HG02870 (cell line): ENCODE results near the gene RAPH1.
"Not testable (repeated sequence)": the region's sequence is repeated elsewhere in the genome, so short reads cannot be mapped to it uniquely, and the experiment has no call there.

ENCODE experiments used
- ATAC-seq: cut with Tn5 transposase; IDR thresholded peaks from one replicate; pipeline ENCODE4 v1.9.1; 2021; ENCODE audit warnings: mild to moderate bottlenecking, moderate library complexity; ENCODE audit not compliant: unreplicated experiment

Gene RAPH1

DNA sequence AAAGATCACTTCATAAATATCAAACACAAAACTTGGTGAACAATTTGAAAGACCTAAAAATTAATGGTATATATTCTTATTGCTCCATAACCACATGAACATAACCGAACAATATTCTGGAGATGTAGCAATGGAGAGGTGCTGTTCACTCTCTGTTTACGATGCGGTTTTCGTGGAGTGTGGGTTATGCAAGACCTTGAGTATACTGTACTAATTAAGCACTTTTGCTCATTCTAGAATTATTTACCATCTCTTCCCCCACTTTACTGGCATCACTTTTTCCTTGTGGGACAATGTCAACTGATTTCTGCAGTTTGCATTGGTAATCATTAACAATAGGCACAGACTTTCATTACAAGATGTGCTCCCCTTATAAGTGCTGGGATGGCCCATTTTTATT is 97.6 kb downstream of the RAPH1 start:
- no peak for ATAC-seq

DNA sequence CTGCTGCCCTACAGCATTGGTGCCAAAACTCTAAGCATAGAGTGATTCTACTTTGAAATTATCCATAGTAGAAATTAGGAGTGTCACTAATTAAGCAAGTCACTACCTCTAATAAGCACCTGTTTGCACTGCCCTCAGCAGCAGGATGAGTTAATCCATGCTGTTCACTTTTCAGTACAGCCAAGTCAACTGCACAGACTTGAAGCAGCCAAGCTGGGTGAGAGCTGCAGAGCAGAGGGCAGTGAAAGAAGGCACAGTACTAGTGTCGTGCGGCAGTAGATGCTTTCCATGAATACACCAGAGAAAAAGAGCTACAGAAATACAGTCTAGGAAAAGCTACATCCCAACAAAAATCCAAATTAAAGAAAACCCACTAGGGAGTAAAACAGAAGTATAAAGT is 98.6 kb downstream of the RAPH1 start:
- no peak for ATAC-seq

DNA sequence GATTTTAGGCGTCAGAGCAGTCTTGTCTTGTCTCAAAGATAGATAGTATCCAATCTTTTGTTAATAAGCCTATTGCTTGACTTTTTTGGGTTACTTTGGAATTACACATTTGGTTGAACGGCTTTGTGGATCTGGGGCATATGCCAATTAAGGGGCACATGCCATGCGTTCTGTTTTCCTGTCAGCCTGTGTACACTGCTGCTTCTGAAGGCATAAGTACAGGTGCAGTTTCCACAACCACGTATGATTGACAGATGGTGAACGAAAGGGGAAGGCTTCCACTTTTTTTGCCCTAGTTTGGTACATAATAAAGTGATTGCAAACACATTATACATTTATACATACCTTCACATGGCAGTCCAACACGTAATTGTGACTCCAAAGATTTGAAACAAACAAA is 102.3 kb downstream of the RAPH1 start:
- ATAC-seq, result no peak

DNA sequence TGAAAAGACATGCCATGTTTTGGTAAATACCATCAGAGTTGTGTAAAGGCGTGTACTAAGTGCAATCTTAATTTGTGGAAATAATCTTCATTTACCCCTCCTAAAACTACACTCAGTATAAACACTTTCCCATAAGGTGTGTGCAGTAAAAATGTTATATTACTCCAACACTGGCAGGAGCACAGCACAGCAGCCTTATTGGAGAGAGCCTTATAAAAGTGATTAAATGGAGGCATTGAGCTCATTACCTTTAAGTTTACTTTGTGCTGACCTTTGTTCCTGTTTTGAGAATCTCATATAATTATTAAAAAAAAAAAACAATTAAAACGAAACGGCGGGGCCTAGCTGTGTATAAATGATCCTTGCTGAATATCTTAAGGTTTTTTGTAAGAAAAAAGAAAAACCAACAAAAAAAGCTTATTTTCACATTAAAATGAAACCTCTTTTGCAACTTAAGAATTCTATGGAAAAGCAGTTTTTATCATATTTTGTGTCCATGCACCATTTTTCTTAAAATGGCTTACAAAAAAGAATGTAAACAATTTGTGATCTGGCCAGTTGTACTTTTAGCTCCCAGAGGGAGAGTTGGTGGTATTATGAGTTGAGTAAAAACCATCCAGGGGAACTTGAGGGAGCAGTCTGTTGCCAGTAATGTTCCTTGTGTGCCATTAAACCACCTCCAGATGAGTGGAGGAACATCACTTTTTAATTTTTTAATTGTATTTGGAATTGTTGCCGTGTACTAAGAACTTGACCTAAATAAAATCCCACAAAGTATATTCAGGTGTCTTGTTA is 103.5 kb downstream of the RAPH1 start:
- no peak for ATAC-seq

DNA sequence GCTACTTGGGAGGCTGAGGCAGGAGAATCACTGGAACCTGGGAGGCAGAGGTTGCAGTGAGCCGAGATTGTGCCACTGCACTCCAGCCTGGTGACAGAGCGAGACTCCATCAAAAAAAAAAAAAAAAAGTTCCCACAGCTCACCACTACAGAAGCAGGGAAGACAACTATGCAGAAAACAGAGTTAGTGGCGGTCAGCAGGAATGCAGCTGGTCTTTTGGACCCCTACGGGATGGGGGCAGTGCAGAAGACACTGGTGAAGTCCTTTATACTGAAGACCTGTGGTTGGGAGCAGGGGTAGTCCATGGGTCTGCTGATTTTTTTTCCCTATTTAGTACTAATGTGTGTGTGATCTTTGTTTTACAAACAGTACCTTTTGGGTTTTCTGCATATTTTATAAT is 105.5 kb downstream of the RAPH1 start:
- ATAC-seq, result not testable (repeated sequence)

DNA sequence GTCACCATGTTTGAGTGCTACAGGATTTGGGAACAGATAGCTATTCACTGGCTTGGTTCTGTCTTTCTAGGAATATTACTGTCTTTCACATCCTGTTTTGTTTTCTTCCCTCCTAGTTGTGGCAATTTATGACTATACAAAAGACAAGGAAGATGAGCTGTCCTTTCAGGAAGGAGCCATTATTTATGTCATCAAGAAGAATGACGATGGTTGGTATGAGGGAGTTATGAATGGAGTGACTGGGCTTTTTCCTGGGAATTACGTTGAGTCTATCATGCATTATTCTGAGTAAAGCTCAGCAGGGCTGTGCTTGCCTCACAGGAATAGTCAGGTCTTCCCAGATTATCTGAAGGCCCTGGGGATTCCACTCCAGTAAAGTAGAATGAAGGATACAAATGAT is 108.0 kb downstream of the RAPH1 start:
- no peak for ATAC-seq

DNA sequence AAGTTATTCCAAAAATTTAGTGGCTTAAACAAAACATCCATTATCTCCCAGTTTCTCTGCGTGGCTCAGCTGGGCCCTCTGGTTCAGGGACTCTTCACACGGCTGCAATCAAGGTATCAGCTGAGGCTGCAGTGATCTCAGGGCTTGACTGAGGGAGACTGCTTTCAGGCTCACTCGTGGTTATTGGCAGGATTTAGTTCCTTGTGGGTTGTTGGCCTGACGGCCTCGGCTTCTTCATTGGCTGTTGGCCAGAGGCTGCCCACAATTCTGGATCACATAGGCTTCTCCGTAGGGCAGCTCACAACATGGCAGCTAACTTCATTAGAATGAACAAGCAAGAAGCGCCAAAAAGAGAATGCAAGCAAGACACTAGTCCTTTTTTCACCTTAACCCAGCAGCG is 116.8 kb downstream of the RAPH1 start:
- ATAC-seq, result no peak

DNA sequence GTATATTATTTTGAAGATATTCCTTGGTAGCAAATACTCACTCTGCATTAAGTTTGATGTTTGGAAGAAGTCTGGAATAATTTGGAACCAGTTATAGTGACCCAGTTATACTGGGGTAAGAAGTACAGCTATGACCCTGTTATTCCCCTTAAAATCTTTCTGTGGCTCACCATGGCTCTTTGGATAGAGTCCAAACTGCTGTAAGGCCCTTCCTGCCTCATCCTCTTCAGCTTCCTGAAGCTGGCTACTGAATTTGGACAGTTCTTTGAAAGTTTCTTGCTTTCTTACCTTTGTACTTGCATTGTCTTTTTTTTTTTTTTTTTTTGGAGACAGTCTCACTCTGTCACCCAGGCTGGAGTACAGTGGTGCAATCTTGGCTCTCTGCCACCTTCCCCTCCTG is 121.3 kb downstream of the RAPH1 start:
- ATAC-seq, result no peak

DNA sequence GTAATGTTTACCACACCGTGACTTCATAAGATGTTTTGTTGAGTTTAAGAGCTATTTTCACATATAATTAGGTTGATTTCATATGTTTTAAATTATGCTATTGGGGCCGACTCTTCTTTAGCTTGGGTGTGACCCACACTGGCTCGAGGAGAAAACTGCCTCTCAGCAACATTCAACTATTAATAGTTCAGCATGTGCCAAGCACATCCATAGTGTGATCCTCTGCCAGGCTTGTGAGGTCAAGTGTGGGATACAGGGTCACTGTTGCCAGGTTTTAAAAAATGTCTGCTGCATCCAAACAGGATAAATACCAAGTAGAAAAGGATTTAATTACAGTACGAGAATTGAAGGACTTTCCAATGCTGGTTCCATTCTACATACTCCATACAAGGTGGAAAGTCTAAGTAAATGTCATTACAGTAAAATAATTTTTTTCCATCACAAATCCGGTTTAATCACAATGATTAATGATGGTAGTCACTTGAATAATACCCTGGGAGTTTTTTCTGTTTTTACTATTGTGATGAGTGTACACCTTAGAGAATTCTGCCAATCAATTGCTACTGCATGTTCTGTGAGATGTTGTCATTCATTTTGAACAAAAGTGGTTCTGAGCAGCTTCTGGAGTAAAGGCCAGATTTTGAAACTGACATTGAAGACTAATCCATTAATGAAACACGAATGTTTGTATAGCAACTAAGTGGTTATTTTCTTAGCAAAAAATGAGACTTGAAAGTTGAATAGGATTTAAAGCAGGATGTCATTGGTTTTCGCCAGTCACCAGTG is 122.4 kb downstream of the RAPH1 start:
- ATAC-seq, result no peak

DNA sequence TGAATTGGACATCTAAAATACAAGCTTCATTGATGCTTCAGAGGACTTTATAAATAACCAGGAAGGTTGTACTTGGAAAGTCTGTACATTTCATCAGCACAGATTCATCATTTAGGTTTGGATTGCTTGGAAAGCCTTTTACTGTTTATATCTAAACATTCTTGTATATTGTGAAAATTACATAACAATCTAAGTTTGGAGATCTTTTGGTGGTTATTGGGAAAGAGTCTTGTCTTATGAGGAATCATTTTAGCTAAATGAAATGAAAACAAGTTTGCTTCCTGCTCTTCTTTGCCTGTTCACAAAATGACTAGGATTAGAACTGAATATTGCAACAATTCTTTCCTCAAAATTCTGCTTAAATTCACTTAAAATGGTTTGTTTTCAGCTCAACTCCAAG is 127.6 kb downstream of the RAPH1 start:
- ATAC-seq, result no peak

DNA sequence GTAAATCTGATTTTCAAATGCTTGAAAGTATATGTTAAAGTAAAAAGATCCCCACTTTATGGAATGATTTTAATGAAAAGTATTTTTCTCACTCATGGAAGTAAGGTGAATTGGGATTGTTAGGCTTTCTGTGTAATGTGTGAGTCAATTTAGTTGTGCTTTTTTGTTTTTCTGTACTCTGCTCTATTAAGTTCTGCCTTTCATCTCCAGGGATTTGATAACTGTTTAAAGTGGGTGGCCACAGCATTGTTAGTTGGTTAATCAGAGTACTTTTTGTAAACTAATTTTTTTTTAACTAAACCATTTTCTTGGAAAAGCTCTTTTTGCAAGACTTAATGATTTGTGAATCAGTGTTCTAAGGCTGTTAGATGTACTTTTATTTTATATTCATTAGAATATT is 130.1 kb downstream of the RAPH1 start:
- no peak for ATAC-seq

DNA sequence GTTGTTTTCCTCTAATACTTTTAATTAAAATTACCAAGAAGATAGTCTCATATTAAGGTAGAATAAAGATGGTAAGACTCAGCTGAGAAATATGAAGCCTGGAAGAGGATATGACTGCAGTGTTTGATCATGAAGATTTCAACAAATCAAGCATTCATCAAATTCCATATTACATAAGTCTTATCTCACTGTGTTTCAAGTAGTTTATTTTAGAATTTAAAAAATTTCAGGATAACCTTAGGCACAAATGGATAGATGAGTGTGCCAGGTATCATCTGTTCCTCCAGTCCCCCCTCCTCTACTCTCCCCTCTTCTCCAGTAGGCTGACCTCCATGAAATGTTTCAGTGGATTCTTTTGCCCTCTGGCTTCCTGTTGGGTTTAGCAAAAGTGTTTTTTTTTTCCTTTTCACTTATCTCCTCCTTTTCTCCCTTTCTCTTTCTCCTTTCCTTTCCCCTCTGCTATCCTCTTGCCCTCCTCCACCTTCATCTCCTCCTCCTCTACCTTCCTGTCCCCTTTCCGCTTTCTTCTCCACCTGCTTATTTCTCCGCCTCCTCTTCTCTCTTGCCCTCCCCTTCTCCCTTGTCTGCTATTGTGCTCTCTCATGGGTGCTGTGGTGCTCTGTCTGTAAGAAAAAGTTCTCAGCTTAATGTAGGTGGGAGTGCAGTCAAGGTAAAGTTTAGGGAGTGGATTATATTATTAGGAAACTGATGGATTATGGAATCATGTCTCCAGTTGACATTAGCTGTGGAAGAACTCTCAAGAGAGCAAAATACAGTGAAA is 134.1 kb downstream of the RAPH1 start:
- ATAC-seq, result no peak

DNA sequence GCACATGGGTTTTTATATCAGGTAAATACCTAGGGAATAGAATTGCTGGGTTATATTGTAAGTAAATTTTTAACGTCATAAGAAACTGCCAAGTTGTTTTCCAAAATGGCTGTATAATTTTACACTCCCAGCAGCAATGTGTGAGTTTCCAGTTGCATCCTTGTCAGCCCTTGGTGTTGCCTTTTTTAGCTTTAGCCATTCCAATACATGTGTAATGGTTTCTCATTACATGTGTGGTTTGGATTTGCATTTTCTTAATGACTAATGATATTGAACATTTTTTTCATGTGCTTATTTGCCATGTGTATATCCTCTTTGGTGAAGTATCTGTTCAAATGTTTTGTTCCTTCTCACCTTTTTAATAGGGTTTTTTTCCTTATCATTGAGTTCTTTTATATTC is 136.1 kb downstream of the RAPH1 start:
- ATAC-seq, result no peak

DNA sequence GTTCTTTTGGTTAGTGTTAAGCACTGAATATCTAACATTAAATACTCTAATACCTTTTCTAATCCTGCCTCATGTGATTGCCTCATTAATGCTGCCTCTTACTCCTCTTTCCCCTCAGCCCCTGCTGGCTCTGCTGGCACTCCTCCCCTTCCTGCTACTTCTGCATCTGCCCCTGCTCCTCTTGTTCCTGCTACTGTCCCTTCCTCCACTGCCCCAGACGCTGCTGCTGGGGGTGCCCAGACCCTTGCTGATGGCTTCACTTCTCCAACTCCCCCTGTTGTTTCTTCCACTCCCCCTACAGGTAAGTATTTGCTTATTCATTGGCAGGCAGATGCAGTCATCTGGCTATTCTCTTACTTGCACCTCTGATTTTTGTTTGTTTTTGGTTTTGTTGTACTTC is 138.4 kb downstream of the RAPH1 start:
- no peak for ATAC-seq

DNA sequence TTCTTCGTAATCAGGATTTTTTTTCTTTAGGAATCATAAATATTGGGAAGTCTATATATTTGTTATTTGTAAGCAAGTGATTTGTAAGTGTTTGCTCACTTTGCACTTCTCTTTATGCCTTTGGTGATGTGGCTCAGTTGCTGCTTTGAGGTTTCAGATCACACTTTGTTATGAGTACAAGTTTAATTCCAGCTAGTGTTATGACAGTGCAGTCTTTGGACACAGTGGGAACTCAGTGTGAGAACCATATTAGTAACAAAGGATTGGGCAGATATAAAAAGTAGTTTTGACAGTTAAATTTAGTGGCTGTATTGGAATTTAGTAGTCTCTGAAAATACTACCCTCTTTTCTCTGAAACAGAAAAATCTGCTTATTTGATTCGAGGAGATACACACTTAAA is 139.2 kb downstream of the RAPH1 start:
- ATAC-seq, result no peak

DNA sequence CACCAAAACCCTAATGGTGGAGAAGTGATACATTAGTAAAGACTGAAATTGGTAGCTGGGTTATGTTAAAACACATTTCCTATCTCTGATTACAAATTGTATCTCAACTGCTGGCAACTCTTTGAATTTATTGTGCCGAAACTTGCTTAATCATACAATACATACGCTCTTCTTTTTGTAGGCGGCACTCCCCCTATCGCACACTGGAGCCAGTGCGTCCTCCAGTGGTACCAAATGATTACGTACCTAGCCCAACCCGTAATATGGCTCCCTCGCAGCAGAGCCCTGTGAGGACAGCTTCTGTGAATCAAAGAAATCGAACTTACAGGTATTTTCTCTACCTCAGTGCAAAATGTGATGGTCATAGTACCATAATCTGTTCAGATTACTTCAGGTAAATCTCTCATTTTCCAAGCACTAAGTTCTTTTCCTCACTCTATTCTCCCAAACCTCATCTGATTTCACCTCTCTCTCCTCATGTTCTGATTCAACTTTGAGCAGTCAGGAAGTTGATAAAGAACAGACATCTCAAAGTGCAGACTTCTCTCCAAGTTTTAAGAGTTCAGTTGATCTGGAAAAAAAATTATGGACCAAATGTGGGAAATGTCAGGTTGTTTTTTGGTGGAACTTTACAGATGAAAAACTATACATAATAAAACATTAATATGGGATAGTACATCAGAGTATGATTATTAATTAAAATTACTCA is 140.4 kb downstream of the RAPH1 start:
- no peak for ATAC-seq

DNA sequence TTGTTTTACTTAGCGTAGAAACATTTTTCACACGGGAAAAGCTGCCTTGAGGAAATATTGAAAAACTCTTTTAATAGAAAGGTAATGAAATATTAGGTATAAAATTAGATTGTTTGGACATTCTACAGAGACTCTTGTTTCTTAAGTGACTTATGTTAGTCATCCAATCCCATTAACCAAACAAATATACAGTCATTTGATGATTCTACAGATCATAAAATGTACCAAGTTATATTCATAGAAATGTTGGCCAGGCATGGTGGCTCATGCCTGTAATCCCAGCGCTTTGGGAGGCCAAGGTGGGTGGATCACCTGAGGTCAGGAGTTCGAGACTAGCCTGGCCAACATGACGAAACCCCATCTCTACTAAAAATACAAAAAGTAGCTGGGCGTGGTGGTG is 146.9 kb downstream of the RAPH1 start:
- not testable (repeated sequence) for ATAC-seq

DNA sequence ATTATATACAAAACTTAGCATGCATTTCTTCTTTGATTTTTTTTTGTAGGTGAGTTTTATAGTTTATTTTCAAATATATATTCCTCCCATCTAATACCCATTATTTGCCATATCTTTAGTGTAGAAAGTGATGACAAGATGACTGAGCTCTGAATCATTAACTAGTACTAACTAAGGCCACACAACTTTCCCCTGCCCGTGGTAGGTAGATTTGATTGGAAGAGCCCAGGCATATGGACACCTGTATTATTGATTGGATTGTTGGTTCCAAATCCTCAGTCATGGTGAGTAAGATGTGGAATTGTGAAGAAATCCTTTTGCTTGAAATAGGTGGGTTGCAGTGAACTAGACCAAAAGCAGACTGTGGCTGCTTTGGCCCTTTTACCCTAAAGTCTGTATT is 152.1 kb downstream of the RAPH1 start:
- no peak for ATAC-seq

DNA sequence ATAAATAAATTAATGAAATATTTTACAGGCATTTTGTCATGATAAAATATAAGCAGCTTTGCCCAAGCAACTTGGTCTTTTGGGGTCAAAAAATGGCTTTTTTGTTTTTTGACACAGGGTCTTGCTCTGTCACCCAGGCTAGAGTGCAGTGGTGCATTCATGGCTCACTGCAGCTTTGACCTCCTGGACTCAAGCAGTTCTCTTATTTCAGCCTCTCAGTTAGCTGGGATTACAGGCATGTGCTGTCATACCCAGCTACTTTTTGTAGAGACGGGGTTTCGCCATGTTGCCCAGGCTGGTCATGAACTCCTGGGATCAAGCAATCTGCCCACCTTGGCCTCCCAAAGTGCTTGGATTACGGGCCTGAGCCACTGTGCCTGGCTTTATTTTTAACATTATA is 155.9 kb downstream of the RAPH1 start:
- ATAC-seq, result no peak

DNA sequence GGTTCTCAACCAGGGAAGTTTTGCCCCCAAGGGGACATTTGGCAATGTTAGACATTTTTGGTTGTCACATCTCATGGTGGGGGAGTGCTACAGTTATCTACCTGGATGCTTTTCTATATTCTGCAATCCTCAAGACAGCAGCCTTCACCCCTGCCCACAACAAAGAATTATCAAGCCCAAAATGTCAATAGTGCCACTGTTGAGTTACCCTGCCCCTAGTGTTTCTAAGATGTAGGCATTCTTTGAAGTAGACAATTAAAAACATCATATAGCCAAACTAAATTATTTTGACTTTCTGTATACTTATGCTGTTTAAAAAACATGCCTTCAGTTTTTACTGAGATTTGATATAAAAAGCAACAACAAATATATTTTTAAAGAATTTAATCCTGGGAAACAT is 158.9 kb downstream of the RAPH1 start:
- no peak for ATAC-seq

DNA sequence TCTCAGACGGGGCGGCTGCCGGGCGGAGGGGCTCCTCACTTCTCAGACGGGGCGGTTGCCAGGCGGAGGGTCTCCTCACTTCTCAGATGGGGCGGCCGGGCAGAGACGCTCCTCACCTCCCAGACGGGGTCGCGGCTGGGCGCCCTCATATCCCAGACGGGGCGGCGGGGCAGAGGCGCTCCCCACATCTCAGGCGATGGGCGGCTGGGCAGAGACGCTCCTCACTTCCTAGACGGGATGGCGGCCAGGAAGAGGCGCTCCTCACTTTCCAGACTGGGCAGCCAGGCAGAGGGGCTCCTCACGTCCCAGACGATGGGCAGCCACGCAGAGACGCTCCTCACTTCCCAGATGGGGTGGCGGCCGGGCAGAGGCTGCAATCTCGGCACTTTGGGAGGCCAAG is 162.4 kb downstream of the RAPH1 start:
- ATAC-seq, result not testable (repeated sequence)
